ENCODE results near the gene MTG1. TPM values are rescaled to one million over a fixed set of nuclear protein-coding genes. Genes with fewer than 3 reads are reported as not detected.

The MTG1 gene
- total and polyA plus RNA-seq, 2 experiments from 2014 or later = 45.7 to 68.6 TPM

DNA sequence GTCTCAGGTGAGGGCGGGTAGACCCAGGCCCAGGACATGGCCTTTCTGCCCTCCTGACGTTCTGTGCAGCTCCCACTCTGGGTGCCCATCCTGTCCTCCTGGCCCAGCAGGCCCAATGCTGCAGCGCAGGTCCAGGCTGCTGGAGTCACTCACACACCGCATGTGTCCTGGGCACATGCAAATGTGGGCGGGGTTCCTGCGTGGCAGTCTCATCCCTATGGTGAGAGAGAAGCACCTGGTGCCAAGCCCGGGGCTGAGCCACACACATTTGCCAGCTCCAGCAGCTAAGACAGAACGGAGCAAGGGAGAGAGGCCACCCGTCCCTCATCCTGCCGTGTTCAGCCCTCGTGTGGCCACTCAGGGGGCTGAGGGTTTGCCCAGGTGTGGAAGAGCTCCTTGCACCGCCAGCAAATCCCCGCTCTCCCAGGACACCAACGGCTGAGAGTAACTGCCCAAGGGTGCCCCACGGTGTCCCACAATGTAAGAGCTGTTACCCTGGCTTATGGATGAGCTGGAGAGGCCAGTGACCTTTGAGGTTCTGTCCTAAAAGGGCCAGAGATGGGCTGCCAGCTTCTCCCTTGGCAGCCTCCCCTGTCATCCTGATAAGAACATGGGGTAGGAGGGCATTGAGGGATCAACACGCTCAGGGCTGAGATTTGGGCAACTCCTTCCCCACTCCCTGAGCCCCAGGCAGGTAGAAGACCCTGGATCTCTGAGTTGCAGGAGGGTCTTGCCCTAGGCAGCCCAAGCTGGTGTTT is 40.6 kb upstream of the MTG1 start:
- TF ChIP-seq, protein P1, sequence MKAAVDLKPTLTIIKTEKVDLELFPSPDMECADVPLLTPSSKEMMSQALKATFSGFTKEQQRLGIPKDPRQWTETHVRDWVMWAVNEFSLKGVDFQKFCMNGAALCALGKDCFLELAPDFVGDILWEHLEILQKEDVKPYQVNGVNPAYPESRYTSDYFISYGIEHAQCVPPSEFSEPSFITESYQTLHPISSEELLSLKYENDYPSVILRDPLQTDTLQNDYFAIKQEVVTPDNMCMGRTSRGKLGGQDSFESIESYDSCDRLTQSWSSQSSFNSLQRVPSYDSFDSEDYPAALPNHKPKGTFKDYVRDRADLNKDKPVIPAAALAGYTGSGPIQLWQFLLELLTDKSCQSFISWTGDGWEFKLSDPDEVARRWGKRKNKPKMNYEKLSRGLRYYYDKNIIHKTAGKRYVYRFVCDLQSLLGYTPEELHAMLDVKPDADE (IDR thresholded peaks at IDR 0.05) = no peak
- TF ChIP-seq, protein P2, sequence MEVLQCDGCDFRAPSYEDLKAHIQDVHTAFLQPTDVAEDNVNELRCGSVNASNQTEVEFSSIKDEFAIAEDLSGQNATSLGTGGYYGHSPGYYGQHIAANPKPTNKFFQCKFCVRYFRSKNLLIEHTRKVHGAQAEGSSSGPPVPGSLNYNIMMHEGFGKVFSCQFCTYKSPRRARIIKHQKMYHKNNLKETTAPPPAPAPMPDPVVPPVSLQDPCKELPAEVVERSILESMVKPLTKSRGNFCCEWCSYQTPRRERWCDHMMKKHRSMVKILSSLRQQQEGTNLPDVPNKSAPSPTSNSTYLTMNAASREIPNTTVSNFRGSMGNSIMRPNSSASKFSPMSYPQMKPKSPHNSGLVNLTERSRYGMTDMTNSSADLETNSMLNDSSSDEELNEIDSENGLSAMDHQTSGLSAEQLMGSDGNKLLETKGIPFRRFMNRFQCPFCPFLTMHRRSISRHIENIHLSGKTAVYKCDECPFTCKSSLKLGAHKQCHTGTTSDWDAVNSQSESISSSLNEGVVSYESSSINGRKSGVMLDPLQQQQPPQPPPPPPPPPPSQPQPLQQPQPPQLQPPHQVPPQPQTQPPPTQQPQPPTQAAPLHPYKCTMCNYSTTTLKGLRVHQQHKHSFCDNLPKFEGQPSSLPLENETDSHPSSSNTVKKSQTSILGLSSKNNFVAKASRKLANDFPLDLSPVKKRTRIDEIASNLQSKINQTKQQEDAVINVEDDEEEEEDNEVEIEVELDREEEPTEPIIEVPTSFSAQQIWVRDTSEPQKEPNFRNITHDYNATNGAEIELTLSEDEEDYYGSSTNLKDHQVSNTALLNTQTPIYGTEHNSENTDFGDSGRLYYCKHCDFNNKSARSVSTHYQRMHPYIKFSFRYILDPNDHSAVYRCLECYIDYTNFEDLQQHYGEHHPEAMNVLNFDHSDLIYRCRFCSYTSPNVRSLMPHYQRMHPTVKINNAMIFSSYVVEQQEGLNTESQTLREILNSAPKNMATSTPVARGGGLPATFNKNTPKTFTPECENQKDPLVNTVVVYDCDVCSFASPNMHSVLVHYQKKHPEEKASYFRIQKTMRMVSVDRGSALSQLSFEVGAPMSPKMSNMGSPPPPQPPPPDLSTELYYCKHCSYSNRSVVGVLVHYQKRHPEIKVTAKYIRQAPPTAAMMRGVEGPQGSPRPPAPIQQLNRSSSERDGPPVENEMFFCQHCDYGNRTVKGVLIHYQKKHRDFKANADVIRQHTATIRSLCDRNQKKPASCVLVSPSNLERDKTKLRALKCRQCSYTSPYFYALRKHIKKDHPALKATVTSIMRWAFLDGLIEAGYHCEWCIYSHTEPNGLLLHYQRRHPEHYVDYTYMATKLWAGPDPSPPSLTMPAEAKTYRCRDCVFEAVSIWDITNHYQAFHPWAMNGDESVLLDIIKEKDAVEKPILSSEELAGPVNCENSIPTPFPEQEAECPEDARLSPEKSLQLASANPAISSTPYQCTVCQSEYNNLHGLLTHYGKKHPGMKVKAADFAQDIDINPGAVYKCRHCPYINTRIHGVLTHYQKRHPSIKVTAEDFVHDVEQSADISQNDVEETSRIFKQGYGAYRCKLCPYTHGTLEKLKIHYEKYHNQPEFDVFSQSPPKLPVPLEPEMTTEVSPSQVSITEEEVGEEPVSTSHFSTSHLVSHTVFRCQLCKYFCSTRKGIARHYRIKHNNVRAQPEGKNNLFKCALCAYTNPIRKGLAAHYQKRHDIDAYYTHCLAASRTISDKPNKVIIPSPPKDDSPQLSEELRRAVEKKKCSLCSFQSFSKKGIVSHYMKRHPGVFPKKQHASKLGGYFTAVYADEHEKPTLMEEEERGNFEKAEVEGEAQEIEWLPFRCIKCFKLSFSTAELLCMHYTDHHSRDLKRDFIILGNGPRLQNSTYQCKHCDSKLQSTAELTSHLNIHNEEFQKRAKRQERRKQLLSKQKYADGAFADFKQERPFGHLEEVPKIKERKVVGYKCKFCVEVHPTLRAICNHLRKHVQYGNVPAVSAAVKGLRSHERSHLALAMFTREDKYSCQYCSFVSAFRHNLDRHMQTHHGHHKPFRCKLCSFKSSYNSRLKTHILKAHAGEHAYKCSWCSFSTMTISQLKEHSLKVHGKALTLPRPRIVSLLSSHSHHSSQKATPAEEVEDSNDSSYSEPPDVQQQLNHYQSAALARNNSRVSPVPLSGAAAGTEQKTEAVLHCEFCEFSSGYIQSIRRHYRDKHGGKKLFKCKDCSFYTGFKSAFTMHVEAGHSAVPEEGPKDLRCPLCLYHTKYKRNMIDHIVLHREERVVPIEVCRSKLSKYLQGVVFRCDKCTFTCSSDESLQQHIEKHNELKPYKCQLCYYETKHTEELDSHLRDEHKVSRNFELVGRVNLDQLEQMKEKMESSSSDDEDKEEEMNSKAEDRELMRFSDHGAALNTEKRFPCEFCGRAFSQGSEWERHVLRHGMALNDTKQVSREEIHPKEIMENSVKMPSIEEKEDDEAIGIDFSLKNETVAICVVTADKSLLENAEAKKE (CRISPR knock-in tag; IDR thresholded peaks at IDR 0.05) = no peak
- TF ChIP-seq, protein P3, sequence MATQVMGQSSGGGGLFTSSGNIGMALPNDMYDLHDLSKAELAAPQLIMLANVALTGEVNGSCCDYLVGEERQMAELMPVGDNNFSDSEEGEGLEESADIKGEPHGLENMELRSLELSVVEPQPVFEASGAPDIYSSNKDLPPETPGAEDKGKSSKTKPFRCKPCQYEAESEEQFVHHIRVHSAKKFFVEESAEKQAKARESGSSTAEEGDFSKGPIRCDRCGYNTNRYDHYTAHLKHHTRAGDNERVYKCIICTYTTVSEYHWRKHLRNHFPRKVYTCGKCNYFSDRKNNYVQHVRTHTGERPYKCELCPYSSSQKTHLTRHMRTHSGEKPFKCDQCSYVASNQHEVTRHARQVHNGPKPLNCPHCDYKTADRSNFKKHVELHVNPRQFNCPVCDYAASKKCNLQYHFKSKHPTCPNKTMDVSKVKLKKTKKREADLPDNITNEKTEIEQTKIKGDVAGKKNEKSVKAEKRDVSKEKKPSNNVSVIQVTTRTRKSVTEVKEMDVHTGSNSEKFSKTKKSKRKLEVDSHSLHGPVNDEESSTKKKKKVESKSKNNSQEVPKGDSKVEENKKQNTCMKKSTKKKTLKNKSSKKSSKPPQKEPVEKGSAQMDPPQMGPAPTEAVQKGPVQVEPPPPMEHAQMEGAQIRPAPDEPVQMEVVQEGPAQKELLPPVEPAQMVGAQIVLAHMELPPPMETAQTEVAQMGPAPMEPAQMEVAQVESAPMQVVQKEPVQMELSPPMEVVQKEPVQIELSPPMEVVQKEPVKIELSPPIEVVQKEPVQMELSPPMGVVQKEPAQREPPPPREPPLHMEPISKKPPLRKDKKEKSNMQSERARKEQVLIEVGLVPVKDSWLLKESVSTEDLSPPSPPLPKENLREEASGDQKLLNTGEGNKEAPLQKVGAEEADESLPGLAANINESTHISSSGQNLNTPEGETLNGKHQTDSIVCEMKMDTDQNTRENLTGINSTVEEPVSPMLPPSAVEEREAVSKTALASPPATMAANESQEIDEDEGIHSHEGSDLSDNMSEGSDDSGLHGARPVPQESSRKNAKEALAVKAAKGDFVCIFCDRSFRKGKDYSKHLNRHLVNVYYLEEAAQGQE (IDR thresholded peaks at IDR 0.05; ENCODE audit: unreplicated experiment) = no peak
- no peak for TF ChIP-seq JUNB (IDR thresholded peaks at IDR 0.05; ENCODE audit: unreplicated experiment)
- H3K9me3 Mint-ChIP-seq = no peaks in the 10 kb centered on the region
- Histone ChIP-seq H3K79me2 (replicated peaks; ENCODE audit: insufficient read depth) (0 out of 2 replicates have a peak, but pooled peaks cover 4% of the 10 kb centered on the region), H3K4me3 (no peak overlapping the region), H2AFZ (no peak overlapping the region), H3K36me3 (ENCODE audit: insufficient read depth) (no peaks in the 10 kb centered on the region), H3K27ac (ENCODE audit: low read depth) (no peak overlapping the region), H3K9me2 (ENCODE audit: insufficient read depth) (no peaks in the 10 kb centered on the region), H3F3A (replicated peaks; ENCODE audit: low read depth) (0 out of 2 replicates have a peak, but pooled peaks cover 3% of the 10 kb centered on the region), H4K20me1 (replicated peaks; ENCODE audit: insufficient read depth) (no peaks in the 10 kb centered on the region; the same call in 1 of the 2 replicates), H3K4me2 (no peak overlapping the region), H3K4me1 (ENCODE audit: insufficient read depth) (no peaks in the 10 kb centered on the region), H3K27me3 (ENCODE audit: insufficient read depth) (no peaks in the 10 kb centered on the region)
- H3K27me3 Mint-ChIP-seq (ENCODE audit: insufficient read depth, low read depth, poor library complexity) = peaks cover 20% of the 10 kb centered on the region
- ATAC-seq = no peak
- no peaks in the 10 kb centered on the region for H3K36me3 Mint-ChIP-seq (ENCODE audit: low read depth)
- no peaks in the 10 kb centered on the region; the same call in 2 of the 3 replicates for H3K4me1 Mint-ChIP-seq
- H3K4me3 Mint-ChIP-seq = no peak overlapping the region
- no peak overlapping the region for H3K27ac Mint-ChIP-seq
- DNase-seq (ENCODE audit: low spot score) = no peak
